ENCODE data around the gene ALCAM. TPM values are rescaled to one million over a fixed set of nuclear protein-coding genes. Genes with fewer than 3 reads are reported as not detected.

ALCAM gene
- total RNA-seq, 4 donors from 2014 or later = 5.9 to 151 (median 19.0) TPM

- no peak for TF ChIP-seq CTCF (IDR thresholded peaks at IDR 0.05)
- no peak for TF ChIP-seq POLR2A (IDR thresholded peaks at IDR 0.05)
- H3K4me3 ChIP-seq = no peak overlapping the region
- H3K36me3 ChIP-seq = no peaks in the 10 kb centered on the region
- intact Hi-C loops (cut with DNase I; ENCODE audit: low total_unique reads) = no loop called here
- H3K27me3 ChIP-seq = no peaks in the 10 kb centered on the region
- H3K27ac ChIP-seq = no peak overlapping the region
- no peaks in the 10 kb centered on the region for H3K9me3 ChIP-seq
- H3K4me1 ChIP-seq = no peaks in the 10 kb centered on the region
- DNase-seq = no peak
Observed at GRCh38 chr3:105606016-105606415, 239.3 kb downstream of the ALCAM start.

- peak in 1 of 2 donors; percentile 19 for DNase-seq
- no peak overlapping the region for H3K4me3 ChIP-seq
- no peaks in the 10 kb centered on the region for H3K9me3 ChIP-seq
- intact Hi-C loops (cut with DNase I; ENCODE audit: low total_unique reads) = no loop called here
- no peaks in the 10 kb centered on the region for H3K4me1 ChIP-seq
- H3K27ac ChIP-seq = no peak overlapping the region
- H3K36me3 ChIP-seq = no peaks in the 10 kb centered on the region
- H3K27me3 ChIP-seq = no peaks in the 10 kb centered on the region
- no peak for TF ChIP-seq CTCF (IDR thresholded peaks at IDR 0.05)
- no peak for TF ChIP-seq POLR2A (IDR thresholded peaks at IDR 0.05)
Observed at GRCh38 chr3:105608623-105609022, 241.9 kb downstream of the ALCAM start.

GRCh38 chr3:105610473-105610872, 243.8 kb downstream of the ALCAM start:
- Histone ChIP-seq H3K4me3 (no peak overlapping the region), H3K9me3 (no peaks in the 10 kb centered on the region), H3K4me1 (no peaks in the 10 kb centered on the region), H3K27me3 (no peaks in the 10 kb centered on the region), H3K36me3 (no peaks in the 10 kb centered on the region), H3K27ac (no peak overlapping the region)
- intact Hi-C loops (cut with DNase I; ENCODE audit: low total_unique reads) = no loop called here
- no peak for DNase-seq
- TF ChIP-seq POLR2A (IDR thresholded peaks at IDR 0.05) (no peak), CTCF (IDR thresholded peaks at IDR 0.05) (no peak)

- H3K9me3 ChIP-seq = no peaks in the 10 kb centered on the region
- no peak overlapping the region for H3K4me3 ChIP-seq
- no peaks in the 10 kb centered on the region for H3K4me1 ChIP-seq
- DNase-seq = no peak
- TF ChIP-seq CTCF (IDR thresholded peaks at IDR 0.05) (no peak), POLR2A (IDR thresholded peaks at IDR 0.05) (no peak)
- no peaks in the 10 kb centered on the region for H3K36me3 ChIP-seq
- no peaks in the 10 kb centered on the region for H3K27me3 ChIP-seq
- H3K27ac ChIP-seq = no peak overlapping the region
- intact Hi-C loops (cut with DNase I; ENCODE audit: low total_unique reads) = no loop called here
Observed at GRCh38 chr3:105611304-105612192, 244.8 kb downstream of the ALCAM start.

- H3K27ac ChIP-seq = no peak overlapping the region
- H3K4me1 ChIP-seq = no peaks in the 10 kb centered on the region
- no peaks in the 10 kb centered on the region for H3K36me3 ChIP-seq
- TF ChIP-seq POLR2A (IDR thresholded peaks at IDR 0.05) (no peak), CTCF (IDR thresholded peaks at IDR 0.05) (no peak)
- intact Hi-C loops (cut with DNase I; ENCODE audit: low total_unique reads) = no loop called here
- H3K4me3 ChIP-seq = no peak overlapping the region
- H3K9me3 ChIP-seq = no peaks in the 10 kb centered on the region
- H3K27me3 ChIP-seq = no peaks in the 10 kb centered on the region
- DNase-seq = no peak
Observed at GRCh38 chr3:105613120-105613519, 246.4 kb downstream of the ALCAM start.

Measured in uterus (tissue), 4 donors.